RCC 7860 (cell line): ENCODE measurements around the gene TCF20.

Experiments used
- DNase-seq: peaks from one replicate; pipeline ENCODE4 v3.0.0-alpha.2; 2015; ENCODE audit warnings: low spot score
- FAIRE-seq: peaks from 2 replicates; lab custom pipeline; 2012; peaks lifted over from hg19 to GRCh38; lab: Jason Lieb, UNC

Gene TCF20

DNA sequence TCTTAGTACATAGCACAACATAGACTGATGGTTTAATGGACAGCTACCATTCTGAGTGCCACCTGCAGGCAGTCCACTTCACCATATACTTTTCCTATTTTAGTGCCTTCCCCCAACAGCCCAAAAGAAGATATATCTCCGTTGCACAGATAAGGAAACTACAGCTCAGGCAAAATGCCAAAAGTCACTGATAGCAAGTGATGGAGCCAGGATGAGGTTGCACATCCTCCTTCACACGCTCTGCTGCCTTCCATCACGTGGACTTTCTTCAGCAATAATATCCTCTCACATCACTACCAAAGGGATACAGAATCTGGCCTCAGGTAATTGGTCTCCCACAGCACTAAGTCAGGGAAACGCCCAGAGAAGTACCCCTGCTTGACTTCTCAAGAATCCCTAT, 7.5 kb downstream of the TCF20 start:
- FAIRE-seq: no peak
- DNase-seq: no peak

DNA sequence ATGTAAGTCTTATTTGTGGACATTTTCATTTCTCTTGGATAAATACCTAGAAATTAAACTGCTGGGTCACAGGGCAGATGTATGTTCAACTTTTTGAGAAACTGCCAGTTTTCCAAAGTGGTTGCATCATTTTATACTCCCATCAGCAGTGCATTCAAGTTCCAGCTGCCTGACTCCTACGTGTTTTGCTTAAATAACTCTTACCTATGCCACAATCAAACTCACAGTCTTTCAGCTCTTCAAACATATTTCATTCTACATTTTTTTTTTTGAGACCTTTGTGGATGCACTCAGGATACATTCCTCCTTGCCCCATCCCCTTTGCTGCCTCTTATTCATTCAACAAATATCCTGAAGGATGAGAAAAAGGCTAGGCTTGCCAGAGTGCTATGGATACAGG, 9.2 kb downstream of the TCF20 start:
- no peak for FAIRE-seq
- DNase-seq: no peak

DNA sequence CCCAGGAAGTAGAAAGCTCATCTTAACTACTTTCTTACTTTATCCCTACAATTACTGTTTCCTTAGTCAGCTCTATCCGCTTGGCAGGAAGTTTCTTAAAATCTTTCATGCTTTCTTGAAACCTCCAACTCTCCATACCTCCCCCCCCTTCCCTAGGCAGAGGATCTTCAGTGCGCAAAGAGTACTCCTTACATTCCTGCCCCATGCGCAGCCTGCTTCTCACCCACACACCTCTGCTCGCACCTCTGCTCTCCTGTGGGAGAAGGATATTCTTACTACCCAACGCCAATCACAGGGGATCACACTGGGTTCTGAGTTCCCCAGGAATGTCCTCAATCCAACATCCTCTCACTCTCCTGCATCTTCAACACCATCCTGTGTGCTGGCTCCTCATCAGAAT, 12.3 kb downstream of the TCF20 start:
- no peak for FAIRE-seq

DNA sequence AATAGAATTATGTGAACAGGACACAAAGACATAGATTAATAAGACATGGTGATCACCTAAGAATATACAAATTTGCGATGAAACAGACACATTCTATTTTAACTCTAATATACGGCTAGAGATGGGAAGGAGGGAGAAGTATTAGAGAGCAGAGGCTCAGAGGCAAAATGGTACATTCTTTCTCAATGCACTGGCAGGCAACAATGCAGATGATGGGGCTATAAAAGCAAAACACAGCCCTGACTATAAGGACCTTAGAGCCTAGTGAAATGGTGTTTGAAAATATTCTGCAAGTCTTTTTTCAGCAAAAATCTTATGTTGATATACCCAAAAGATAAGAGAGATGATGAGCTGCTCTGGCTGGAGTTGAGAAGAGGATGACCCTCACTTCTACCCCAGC, 13.1 kb downstream of the TCF20 start:
- FAIRE-seq: no peak
- DNase-seq: no peak

More for the DNA sequence above, 12.3 kb downstream of the TCF20 start:
- no peak for DNase-seq

DNA sequence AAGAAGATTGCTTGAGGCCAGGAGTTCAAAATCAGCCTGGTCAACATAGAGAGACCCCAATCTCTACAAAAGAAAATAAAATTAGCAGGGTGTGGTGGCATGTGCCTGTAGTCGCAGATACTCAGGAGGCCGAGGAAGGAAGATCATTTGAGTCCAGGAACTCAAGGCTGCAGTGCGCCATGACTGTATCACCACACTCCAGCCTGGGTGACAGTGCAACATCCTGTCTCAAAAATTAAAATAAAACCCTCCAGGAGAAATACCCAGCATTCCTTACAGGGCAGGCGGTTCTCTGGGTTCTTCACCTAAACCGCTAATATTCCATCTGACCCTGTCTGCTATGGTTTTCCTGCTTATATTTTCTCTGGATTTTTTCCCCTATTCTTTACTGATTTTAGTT, 13.5 kb downstream of the TCF20 start:
- FAIRE-seq: no peak
- DNase-seq: no peak

DNA sequence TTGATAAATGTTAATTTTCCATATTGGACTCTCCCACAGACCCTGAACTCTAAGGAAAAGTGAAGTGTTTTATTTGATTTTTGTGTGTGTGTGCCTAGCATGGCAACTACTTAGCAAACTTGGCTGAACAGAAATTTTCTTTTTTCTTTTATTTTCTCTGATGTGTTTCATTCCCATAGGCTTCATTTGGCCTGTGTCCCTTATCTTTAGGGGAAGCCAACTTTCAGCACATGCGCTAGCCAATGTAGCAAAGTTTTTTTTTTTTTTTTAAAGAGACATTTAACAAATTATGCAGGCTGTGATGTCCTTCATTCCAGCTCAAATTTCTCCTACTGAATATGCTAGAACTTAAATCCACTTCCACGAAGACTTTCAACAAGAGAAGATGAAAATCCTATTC, 14.2 kb downstream of the TCF20 start:
- DNase-seq (no peak), FAIRE-seq (no peak)

DNA sequence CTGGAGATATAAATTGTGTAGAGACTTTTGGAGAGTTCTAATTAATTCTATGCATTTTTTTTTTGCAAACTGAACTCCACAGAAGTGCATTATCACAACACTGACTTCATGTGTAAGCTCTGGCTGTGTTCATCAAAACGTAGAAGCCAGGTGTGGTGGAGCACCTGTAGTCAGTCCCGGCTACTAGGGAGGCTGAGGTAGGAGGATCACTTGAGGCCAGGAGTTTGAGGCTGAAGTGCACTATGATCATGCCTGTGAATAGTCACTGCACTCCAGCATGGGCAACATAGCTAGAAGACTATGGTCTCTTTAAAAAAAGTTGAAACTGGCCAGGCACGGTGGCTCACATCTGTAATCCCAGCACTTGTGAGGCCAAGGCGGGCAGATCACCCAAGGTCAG, 20.6 kb downstream of the TCF20 start:
- FAIRE-seq (no peak), DNase-seq (no peak)

DNA sequence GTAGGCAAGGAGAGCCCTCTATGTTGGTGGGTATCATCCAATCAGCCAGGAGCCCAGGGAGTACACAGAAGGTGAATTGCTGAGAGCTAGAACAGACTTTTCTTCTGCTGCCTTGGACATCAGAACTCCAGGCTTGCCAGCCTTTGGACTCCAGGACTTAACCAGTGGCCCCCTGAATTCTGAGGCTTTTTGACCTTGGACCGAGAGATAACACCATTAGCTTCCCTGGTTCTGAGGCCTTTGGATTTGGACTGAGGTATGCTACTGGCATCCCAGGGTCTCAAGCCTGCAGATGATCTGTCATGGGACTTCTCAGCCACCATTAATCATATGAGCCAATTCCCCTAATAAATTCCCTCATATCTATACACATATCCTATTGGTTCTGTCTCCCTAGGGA, 21.5 kb downstream of the TCF20 start:
- no peak for FAIRE-seq
- no peak for DNase-seq

DNA sequence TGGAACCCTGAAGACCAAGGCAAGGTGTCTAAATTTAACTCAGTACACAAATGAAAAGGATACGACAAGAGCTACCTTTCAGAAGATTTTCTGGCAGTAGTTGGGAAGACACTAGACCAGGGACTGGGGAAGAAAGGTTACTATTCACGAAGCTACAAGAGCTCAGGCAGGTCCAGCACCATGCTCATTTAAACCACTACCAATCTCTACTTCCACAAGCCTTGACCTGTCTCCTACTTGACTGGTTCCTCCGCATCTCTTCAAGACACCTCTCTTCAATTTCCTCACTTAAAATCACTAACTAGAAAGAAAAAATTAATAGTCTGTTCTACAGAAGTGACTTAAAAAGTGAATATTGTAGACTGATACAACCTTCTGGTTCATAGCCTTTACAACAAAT, 22.9 kb downstream of the TCF20 start:
- no peak for FAIRE-seq
- DNase-seq: no peak

DNA sequence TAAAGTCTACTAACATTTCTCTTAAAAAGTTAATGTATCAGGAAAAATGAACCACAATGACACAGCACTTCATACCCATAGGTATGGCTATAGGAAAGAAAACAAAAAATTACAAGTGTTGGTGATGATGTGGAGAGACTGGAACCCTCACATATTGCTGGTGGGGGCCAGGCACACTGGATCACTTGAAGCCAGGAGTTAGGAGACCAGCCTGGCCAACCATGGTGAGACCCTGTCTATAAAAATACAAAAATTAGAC, 26.7 kb downstream of the TCF20 start:
- DNase-seq: no peak
- FAIRE-seq: no peak

DNA sequence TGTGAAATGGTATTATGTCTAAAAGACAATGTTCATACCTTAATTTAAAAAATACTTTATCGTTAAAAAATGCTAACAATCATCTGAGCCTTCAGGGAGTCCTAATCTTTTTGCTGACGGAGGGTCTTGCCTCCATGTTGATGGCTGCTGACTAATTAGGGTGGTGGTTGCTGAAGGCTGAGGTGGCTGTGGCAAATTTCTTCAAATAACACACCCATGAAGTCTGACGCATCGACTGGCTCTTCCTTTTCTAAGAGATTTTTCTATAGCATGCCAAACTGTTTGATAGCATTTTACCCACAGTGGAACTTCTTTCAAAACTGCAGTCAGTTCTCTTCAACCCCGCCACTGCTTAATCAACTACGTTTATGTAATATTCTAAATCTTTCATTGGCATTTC, 33.6 kb downstream of the TCF20 start:
- DNase-seq (peak; percentile 6), FAIRE-seq (no peak)

DNA sequence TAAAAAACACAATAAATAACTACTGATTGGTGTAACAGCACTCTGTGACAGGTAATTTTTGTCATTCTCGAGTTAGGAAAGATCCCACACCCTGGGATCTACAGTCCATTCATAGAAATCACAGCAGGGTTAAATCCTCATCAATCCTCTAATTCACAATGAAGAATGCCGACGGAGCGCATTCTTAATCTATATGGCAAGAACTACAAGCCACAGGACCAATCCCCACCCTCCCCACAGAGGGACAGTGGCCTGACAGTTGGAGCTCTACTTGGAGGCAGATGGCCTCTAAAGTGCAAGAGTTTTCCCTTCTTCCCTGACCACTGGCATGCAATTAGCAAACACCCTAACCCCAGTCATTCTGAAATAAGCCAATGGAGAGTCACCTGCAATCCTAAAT, 34.2 kb downstream of the TCF20 start:
- FAIRE-seq (no peak), DNase-seq (no peak)

DNA sequence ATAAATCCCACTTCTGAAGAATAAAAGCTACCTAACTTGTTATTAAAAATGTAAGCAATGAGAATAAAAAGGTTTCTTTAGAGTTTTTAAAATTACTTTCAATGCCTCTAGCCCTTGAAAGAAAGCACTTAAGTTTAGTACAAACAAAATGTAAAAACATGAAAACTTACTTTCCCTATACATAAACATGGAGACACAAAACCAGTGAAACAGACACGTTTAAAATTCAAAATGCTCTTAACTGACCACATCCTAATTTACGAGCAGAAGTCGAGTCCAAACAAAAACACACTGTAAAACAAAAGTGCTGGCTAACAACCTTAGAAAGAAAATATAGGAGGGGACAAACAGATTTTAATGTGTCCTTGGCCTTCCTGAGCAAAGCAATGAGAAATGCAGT, 36.6 kb downstream of the TCF20 start:
- FAIRE-seq: no peak

DNA sequence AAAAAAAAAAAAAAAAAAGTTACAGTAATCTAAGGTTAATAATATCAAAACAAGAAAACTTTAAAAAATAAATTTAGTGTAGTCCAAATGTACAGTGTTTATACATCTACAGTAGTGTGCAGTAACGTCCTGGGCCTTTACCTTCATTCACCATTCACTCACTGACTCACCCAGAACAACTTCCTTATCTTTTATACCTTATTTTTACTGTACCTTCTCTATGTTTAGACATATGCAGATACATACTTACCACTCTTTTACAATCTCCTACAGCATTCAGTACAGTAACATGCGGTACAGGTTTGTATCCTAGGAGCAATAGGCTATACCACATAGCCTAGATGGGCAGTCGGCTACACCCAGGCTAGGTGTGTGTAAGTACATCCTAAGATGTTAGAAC, 38.5 kb downstream of the TCF20 start:
- DNase-seq: no peak
- no peak for FAIRE-seq

More for the DNA sequence above, 36.6 kb downstream of the TCF20 start:
- no peak for DNase-seq

DNA sequence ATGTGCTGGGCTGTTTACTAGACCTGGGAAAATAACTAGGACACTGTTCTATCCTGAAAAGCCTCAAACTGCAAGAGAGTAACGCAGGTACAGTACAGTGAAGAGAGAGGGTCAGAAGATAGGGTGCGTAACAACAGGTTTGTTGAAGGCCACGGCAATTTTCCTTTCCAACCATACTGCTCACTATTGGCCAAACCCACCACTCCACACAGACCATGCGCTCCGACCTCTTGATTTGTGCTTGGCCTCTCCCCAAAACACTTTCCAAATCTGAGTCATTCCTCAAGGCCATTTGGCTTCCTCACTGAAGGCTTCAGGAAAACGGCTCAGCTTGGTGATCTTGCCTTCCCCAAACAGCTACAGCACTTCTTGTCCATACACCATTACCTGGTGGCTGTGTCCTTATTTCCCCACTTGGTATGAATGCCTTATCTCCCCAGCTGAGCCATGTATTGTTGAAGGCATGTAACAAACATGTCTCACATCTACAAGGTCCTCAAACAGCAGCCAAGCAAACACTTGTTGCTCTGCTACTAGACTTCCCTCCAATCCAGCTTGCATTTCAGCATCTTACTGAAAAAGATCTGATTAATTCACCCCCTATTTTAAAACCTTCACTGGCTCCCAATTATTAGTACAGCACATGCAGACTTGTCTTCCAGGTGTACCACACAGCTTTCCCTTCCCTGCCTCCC, 40.9 kb downstream of the TCF20 start:
- DNase-seq (no peak), FAIRE-seq (no peak)

DNA sequence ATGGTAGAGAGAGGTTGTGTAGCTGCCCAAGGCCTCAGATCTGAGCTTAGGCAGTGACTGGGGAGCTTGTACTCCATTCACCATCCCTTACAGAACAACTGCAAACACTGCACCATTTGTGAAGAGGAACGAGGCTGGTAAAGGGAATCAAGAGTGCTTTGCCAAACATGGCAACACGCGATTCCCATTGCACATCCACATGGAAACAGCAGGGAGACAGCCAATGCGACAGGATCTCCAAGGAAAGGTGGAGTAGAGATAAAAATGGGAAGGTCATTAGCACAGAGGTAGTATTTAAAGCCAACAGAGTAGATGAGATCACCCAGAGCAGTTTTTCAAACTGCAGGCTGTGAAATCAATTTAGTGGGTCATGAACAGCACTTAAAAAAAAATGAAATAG, 42.0 kb downstream of the TCF20 start:
- no peak for DNase-seq
- no peak for FAIRE-seq

DNA sequence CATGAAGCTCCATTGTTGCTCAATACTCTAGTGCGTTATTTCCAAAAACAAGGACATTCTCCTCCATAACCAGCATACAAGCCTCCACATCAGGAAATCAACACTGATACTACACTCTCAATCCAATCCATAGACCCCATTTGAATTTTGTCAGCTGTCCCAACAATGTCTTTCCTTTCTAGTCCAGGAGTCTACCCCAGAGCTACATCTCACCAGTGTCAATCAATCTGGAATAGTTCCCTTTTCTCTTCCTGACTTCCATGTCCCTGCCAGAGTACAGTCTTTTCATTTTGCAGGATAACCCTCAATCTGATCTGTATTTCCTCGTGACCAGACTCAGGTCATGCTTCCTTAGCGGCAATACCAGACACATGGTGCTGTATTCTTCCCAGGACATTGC, 43.0 kb downstream of the TCF20 start:
- DNase-seq (no peak), FAIRE-seq (no peak)

DNA sequence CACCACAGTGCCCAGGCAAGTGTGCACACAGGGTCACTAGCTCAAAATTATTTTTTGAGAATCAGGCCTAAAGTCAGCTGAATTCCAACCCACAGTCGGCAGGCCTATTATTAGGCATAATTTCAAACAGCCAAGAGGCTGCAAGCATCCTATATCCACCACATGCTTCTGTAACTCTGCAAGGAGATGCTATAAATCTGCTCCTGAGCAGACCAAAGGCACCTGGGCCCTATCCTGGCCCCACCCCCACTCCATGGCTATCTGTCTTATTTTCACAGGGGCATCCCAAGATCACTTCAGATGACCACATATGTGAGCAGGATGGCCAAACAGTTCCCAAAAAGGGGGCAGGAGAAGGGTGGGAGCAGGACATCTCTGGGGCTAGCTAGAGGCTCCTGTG, 44.6 kb downstream of the TCF20 start:
- FAIRE-seq (no peak), DNase-seq (no peak)

DNA sequence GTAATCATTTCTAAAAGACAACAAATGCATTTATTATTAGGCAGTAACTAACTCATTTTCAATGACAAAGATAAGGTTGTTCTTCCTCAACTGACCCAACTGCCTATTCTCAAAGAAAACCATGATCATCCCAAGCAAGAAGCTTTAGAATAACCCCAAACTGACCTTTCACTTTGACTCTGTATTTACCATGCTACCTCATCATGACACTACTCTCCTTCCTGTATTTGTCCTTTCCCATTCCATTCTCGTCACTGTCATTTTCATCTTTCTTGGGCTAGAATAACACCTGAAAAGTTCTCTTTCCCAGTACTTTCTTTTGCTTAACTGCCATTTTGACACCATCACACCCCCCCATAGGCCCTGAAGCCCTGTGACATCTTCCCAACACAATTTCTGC, 48.3 kb downstream of the TCF20 start:
- DNase-seq: no peak
- no peak for FAIRE-seq
